Endothelial cell (in vitro differentiated cells): ENCODE results near the gene DSTYK. TPM values are rescaled to one million over a fixed set of nuclear protein-coding genes. Genes with fewer than 3 reads are reported as not detected.

Source experiments
- DNase-seq: peaks from one replicate; pipeline ENCODE4 v3.0.0; 2021; ENCODE audit warnings: low spot score
- H3K27ac Mint-ChIP-seq: one replicate; pipeline ENCODE4 v1.8.0; 2021; ENCODE audit warnings: mixed read lengths, inconsistent platforms; ENCODE audit not compliant: unreplicated experiment
- H3K27me3 Mint-ChIP-seq: one replicate; pipeline ENCODE4 v1.8.0; 2021; ENCODE audit warnings: mild to moderate bottlenecking, moderate library complexity, mixed read lengths, inconsistent platforms; ENCODE audit not compliant: unreplicated experiment
- H3K36me3 Mint-ChIP-seq: one replicate; pipeline ENCODE4 v1.8.0; 2021; ENCODE audit warnings: mild to moderate bottlenecking, low read depth, mixed read lengths, inconsistent platforms; ENCODE audit not compliant: unreplicated experiment
- H3K4me1 Mint-ChIP-seq: one replicate; pipeline ENCODE4 v1.8.0; 2021; ENCODE audit warnings: mild to moderate bottlenecking, mixed read lengths, inconsistent platforms; ENCODE audit not compliant: unreplicated experiment
- H3K4me3 Mint-ChIP-seq: one replicate; pipeline ENCODE4 v1.8.0; 2021; ENCODE audit warnings: mild to moderate bottlenecking, mixed read lengths, inconsistent platforms; ENCODE audit not compliant: unreplicated experiment
- H3K9me3 Mint-ChIP-seq: one replicate; pipeline ENCODE4 v1.8.0; 2021; ENCODE audit warnings: mixed read lengths, inconsistent platforms; ENCODE audit not compliant: unreplicated experiment
- CTCF ChIP-seq: fragments of 200-600 bp; sonication (generic); IDR thresholded peaks from one replicate; pipeline ENCODE4 v1.5.0; 2021; ENCODE audit warnings: antibody characterized with exemption; ENCODE audit not compliant: unreplicated experiment
- total RNA-seq: library from RNA; stranded (reverse); fragmentation: NEBNext Ultra II Directional; extraction: Animal tissue kit (Norgen Biotek cat#: 25700); gene quantifications from one replicate; pipeline ENCODE4 v1.2.1, GENCODE V29; 2021; ENCODE audit not compliant: unreplicated experiment

DSTYK gene
- total RNA-seq, 1 donor from 2014 or later, result 12.2 TPM

- Mint-ChIP-seq H3K27ac (no peak overlapping the region), H3K4me1 (peaks cover 26% of the 10 kb centered on the region), H3K36me3 (peaks cover 3% of the 10 kb centered on the region), H3K27me3 (no peaks in the 10 kb centered on the region), H3K4me3 (no peak overlapping the region), H3K9me3 (no peaks in the 10 kb centered on the region)
- DNase-seq, result no peak
- no peak for TF ChIP-seq CTCF
Measured at GRCh38 chr1:205179842-205180241, 31.7 kb downstream of the DSTYK start.

GRCh38 chr1:205172729-205173366 is 38.7 kb downstream of the DSTYK start:
- Mint-ChIP-seq H3K9me3 (no peaks in the 10 kb centered on the region), H3K27me3 (no peaks in the 10 kb centered on the region), H3K27ac (no peak overlapping the region), H3K4me1 (no peaks in the 10 kb centered on the region), H3K36me3 (peaks cover 12% of the 10 kb centered on the region), H3K4me3 (no peak overlapping the region)
- DNase-seq, result no peak
- TF ChIP-seq CTCF, result no peak

- peaks cover 17% of the 10 kb centered on the region for H3K36me3 Mint-ChIP-seq
- H3K4me3 Mint-ChIP-seq, result no peak overlapping the region
- H3K4me1 Mint-ChIP-seq, result no peaks in the 10 kb centered on the region
- no peaks in the 10 kb centered on the region for H3K27me3 Mint-ChIP-seq
- H3K27ac Mint-ChIP-seq, result no peak overlapping the region
- TF ChIP-seq CTCF, result no peak
- no peaks in the 10 kb centered on the region for H3K9me3 Mint-ChIP-seq
- no peak for DNase-seq
Measured at GRCh38 chr1:205171369-205171768, 40.1 kb downstream of the DSTYK start.

GRCh38 chr1:205170532-205171269 is 40.8 kb downstream of the DSTYK start:
- no peak for TF ChIP-seq CTCF
- H3K9me3 Mint-ChIP-seq, result no peaks in the 10 kb centered on the region
- no peaks in the 10 kb centered on the region for H3K4me1 Mint-ChIP-seq
- no peaks in the 10 kb centered on the region for H3K27me3 Mint-ChIP-seq
- no peak overlapping the region for H3K4me3 Mint-ChIP-seq
- no peak overlapping the region for H3K27ac Mint-ChIP-seq
- no peak for DNase-seq
- peaks cover 17% of the 10 kb centered on the region for H3K36me3 Mint-ChIP-seq

- H3K27me3 Mint-ChIP-seq, result no peaks in the 10 kb centered on the region
- H3K36me3 Mint-ChIP-seq, result peaks cover 23% of the 10 kb centered on the region
- no peaks in the 10 kb centered on the region for H3K4me1 Mint-ChIP-seq
- no peak overlapping the region for H3K4me3 Mint-ChIP-seq
- no peak for TF ChIP-seq CTCF
- H3K9me3 Mint-ChIP-seq, result no peaks in the 10 kb centered on the region
- DNase-seq, result no peak
- no peak overlapping the region for H3K27ac Mint-ChIP-seq
Measured at GRCh38 chr1:205169248-205169647, 42.3 kb downstream of the DSTYK start.
